ENCODE results near the gene ARHGEF10L. TPM values are rescaled to one million over a fixed set of nuclear protein-coding genes. Genes with fewer than 3 reads are reported as not detected.
"Not testable (repeated sequence)": the region's sequence is repeated elsewhere in the genome, so short reads cannot be mapped to it uniquely, and the experiment has no call there.

Gene ARHGEF10L, protein sequence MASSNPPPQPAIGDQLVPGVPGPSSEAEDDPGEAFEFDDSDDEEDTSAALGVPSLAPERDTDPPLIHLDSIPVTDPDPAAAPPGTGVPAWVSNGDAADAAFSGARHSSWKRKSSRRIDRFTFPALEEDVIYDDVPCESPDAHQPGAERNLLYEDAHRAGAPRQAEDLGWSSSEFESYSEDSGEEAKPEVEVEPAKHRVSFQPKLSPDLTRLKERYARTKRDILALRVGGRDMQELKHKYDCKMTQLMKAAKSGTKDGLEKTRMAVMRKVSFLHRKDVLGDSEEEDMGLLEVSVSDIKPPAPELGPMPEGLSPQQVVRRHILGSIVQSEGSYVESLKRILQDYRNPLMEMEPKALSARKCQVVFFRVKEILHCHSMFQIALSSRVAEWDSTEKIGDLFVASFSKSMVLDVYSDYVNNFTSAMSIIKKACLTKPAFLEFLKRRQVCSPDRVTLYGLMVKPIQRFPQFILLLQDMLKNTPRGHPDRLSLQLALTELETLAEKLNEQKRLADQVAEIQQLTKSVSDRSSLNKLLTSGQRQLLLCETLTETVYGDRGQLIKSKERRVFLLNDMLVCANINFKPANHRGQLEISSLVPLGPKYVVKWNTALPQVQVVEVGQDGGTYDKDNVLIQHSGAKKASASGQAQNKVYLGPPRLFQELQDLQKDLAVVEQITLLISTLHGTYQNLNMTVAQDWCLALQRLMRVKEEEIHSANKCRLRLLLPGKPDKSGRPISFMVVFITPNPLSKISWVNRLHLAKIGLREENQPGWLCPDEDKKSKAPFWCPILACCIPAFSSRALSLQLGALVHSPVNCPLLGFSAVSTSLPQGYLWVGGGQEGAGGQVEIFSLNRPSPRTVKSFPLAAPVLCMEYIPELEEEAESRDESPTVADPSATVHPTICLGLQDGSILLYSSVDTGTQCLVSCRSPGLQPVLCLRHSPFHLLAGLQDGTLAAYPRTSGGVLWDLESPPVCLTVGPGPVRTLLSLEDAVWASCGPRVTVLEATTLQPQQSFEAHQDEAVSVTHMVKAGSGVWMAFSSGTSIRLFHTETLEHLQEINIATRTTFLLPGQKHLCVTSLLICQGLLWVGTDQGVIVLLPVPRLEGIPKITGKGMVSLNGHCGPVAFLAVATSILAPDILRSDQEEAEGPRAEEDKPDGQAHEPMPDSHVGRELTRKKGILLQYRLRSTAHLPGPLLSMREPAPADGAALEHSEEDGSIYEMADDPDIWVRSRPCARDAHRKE (N-terminal part only)
- total RNA-seq (2014; rRNA removed; shearing (Covaris generic)) = 3.3 and 3.8 TPM in 2 replicates
- 6.3 and 11.3 TPM in 2 replicates for polyA plus RNA-seq (2014; cell fraction: nucleus; rRNA removed)

DNA sequence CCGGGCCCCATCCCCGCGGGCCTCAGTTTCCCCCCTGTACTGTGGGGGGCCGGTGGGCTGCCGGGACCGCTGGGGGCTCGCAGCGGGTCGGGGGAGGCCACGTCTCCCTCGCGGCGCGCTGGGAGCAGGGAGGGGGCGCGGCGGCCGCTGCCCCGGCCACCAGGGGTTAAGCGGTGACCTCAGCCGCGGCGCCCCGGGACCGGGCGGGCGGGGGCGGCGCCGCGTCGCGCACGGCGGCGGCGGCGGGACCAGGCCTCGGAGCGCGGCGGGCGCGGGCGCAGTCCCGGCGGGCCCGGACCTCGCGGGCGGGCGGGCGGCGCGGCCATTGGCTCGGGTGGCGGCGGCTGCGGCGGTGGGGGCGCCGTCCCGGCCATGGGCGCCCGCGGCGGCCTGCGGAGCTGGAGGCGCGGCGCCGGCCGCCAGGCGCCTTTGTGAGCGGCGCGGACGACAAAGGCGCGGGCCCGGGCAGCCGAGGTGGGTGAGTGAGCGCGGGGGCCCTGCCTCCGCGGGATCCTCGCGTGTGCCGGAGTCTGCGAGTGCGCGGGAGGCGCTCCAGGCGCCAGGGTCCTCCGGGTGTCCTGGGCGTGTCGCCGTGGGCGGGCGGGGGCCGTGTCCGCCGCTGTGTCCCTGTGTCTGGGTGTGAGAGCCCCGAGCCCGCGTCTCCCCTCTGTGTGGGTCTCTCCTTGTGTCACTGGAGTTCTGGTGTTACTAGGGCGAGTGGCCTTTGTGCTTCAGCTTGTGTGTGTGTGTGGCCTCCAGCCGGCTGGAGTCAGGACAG is at the start of gene ARHGEF10L:
TSS of gene ARHGEF10L (plus strand) at position 222 of the 778 bp plus-strand sequence. CDS start 40,898 bp downstream, outside the sequence.
- DNase-seq (ENCODE audit: extremely low read depth, low read depth) = no peak

DNA sequence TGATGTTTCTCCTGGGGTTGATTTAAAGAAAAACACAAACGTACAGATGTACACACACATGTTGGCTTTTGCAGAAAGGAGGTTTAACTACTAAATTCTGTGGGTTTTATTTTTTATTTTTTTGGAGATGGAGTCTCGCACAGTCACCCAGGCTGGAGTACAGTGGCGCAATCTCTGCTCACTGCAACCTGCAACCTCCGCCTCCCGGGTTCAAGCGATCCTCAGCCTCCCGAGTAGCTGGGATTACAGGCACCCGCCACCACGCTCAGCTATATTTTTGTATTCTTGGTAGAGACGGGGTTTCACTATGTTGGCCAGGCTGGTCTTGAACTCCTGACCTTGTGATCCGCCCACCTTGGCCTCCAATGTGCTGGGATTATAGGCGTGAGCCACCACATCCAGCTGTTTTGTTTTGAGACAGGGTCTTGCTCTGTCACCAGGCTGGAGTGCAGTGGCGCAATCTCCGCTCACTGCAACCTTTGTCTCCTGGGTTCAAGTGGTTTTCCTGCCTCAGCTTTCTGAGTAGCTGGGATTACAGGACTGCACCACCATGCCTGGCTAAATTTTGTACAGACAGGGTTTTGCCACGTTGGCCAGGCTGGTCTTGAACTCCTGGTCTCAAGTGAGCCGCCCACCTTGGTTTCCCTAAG is 49.6 kb upstream of the ARHGEF10L start:
- not testable (repeated sequence) for DNase-seq (ENCODE audit: extremely low read depth, low read depth)

DNA sequence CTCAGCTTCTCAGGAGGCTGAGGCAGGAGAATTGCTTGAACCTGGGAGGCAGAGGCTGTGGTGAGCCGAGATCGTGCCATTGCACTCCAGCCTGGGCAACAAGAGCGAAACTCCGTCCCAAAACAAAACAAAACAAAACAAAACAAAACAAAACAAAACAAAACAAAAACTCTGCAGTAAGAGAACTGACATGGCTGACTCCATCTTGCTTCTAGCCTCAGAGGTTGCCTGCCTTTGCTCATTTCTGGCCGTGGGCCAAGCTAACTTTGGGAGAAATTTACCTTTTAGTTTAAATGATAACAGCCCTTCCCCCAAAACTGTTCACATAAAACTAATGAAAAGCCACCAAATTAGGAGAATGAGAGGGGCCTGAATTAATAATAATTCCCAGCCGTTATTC is 48.8 kb upstream of the ARHGEF10L start:
- not testable (repeated sequence) for DNase-seq (ENCODE audit: extremely low read depth, low read depth)

DNA sequence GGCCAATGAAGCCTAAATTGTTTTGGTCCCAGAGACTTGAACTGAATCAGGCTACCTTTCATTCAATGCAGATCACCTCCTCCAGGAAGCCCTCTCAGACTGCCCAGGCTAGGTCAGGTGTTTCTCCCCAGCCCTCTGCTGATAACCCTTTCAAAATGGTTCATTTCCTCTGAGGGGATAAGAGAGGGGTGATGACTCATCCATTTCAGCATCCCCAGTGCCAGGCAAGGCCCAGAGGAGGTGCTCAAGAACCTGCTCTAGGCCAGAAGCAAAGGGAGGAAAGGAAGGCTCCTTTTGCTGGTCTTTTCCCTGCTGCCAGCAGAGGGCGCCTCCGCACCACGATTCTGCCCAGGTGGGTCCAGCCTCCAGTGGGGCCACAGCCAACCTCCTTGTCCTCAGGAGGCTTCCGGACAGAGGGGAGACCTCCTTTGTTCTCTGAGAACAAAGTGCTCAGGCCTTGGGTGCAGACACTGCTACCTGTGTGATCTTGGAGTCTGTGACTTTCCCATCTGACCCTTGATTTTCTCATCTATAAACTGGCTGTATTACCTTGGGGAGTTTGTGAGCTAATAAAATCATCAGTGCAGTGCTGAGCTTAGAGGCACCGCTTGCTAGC is 45.3 kb upstream of the ARHGEF10L start:
- peak; percentile 61 for DNase-seq (ENCODE audit: extremely low read depth, low read depth)

DNA sequence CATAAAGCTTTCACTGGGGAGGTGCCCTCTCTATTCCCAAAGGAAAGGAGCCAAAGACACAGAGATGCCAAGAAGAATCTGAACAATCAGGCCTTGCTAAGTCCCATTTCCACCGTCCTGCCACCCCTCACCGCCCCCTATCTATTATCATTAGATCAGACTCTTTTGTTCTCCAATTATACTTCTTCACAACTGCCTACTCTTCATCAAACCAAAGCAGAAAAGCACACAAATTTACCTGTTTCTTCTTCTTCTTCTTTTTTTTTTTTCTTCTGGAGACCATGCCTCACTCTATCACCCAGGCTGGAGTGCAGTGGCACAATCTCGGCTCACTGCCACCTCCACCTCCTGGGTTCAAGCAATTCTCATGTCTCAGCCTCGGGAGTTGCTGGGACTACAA is 43.1 kb upstream of the ARHGEF10L start:
- DNase-seq (ENCODE audit: extremely low read depth, low read depth) = no peak

DNA sequence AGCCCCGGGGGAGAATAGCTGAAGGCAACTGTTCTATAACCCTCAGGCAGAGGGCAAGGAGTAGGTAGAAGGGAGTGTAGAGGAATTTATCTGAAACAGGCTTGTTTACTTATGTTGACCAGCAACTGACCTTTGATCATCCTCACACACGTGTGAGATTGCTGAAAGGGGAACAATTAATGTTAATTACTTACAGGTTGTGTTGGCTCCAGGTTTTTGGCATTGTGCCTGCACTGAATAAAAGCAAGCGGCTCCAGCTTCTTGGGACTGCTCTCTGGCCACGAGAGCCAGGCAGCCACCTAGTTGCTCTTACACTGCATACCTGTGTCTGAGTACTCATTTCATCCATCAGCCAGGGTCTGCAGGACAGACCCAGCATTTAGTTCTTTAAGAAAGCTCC is 41.3 kb upstream of the ARHGEF10L start:
- no peak for DNase-seq (ENCODE audit: extremely low read depth, low read depth)

DNA sequence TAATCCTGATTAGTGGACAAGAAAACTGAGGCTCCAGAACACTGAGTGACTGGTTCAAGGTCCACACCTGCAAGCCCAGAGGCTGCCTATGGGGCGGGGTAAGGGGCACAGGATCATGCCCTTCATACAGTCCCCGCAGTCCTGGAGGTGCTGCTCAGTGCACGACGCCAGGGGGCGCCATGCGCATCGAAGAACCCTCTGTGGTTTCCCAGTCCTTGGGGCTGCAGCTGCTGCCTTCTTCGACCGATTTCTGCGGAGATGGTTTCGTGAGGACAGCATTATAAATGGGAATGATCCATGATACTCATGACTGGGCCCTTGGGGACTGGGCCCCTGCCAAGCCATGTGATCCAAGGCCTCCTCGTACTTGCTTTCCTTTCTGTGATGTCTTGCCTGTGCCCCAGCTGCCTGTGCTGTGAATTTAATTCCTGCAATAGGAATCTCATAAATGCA is 37.1 kb upstream of the ARHGEF10L start:
- peak; percentile 47 for DNase-seq (ENCODE audit: extremely low read depth, low read depth)

DNA sequence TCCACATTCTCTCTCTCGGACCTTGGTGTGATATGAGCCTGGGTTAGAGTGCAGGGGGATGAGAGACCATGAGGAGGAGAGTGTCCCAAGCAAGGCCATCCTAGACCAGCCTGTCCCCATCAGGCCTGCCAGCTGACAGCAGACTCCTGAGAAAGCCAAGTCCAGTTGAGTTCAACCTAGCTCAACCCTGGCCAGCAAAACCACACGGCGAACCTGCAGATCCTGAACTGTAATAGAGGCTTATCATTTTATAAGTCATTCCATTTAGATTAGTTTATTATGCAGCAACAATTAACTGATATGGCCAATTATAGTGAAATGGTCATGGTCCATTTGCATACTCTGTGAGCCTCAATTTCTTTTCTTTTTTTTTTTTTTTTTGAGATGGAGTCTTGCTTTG is 36.4 kb upstream of the ARHGEF10L start:
- DNase-seq (ENCODE audit: extremely low read depth, low read depth) = no peak

DNA sequence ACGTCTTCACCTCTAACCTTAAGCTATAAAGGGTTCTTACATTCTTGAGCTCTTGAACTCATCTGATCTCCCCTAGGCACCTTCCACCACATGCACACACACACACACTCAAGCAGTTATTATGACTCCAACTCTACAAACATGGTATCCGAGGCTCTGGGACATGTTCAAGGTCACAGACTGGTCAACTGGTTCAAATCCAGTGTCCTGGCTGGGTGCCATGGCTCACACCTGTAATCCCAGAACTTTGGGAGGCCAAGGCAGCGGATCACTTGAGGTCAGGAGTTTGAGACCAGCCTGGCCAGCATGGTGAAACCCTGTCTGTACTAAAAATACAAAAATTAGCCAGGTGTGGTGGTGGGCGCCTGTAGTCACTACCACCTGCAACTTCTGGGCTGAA is 32.3 kb upstream of the ARHGEF10L start:
- DNase-seq (ENCODE audit: extremely low read depth, low read depth) = not testable (repeated sequence)

DNA sequence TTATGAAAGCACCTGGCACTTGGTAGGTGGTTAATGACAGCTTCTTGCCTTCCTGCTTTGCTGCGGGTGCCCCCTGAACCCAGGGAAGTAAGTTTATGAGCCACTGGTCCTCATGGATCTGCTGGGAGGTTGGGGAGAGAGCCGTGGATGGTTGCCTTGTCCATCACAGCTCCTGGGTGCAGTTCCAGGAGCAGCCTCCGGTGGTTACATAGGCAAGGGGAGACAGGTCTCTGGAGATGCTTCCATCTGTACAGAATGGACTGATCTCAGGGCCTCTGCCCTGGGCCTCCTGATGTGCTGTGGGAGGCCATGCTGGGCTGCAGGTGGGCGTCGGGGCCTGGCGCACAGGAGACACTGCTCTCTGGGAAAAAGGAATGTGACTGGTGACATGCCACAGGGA is 31.6 kb upstream of the ARHGEF10L start:
- no peak for DNase-seq (ENCODE audit: extremely low read depth, low read depth)

DNA sequence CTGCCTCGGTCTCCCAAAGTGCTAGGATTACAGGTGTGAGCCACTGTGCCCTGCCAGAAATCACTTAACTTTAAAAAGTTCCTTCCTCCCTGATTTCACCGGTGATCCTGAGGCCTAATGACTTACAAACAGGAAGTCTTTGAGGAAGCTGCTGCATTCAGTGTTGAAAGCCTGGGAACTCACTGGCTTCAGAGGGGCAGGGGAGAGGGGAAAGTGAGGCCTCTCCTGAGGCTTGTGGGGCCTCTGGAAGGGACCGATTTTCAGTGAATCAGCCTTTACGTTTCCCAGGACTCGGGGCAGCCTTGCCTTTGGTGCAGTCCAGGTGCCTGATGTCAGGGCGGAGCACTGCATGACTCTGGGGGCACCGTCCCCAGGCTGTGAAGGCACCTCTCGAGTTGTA is 30.1 kb upstream of the ARHGEF10L start:
- DNase-seq (ENCODE audit: extremely low read depth, low read depth) = no peak

DNA sequence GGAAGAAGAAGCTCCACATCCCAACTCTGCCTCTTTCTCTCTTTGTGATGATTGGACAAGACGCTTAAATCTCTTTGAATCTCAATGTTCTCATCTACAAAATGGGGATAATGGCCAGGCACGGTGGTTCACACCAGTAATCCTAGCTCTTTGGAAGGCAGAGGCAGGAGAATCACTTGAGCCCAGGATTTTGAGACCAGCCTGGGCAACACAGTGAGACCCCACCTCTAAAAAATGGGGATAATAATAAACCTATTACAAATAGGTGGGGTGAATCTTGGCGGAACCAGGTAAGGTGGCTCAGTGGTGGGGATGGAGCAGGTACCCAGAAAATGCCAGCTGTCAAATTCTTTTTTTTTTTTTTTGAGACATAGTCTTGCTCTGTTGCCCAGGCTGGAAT is 29.4 kb upstream of the ARHGEF10L start:
- no peak for DNase-seq (ENCODE audit: extremely low read depth, low read depth)

DNA sequence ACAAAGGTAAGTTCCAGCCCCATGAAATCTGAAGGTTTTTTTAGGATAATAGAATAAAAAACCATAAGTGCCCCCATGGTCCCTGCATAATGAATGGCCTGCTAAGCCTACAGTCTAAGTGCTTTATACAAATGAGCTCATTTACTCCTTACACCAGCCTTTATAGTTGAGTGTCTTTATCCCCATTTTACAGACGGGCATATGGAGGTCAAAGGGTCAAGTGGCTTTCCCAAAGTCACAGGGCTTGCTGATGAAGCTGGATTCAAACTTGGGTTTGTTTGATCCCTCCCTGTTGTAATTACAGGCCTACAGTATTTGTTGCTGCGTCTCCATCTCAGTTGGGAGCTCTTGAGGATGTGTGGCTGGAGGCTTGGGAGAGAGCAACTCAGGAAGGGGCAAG is 28.3 kb upstream of the ARHGEF10L start:
- DNase-seq (ENCODE audit: extremely low read depth, low read depth) = no peak

DNA sequence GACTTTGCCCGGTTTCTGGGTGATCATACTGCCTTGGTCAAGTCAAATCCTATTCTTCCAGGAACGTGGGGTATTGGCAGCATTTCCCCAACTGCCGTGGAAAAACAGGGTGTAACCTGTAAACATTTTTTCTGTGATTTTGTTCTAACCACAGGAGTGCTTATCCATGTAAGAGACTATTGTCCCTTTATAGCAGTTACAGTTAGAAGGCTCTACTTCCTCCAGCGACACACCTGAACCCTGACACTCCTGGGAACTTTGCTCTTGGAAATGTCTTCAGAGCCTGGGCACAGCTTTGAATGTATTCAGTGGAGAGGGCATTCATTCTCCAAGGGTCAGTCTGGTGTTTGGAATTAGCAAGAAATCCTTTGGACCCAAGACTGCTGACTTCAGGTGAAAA is 26.4 kb upstream of the ARHGEF10L start:
- no peak for DNase-seq (ENCODE audit: extremely low read depth, low read depth)

DNA sequence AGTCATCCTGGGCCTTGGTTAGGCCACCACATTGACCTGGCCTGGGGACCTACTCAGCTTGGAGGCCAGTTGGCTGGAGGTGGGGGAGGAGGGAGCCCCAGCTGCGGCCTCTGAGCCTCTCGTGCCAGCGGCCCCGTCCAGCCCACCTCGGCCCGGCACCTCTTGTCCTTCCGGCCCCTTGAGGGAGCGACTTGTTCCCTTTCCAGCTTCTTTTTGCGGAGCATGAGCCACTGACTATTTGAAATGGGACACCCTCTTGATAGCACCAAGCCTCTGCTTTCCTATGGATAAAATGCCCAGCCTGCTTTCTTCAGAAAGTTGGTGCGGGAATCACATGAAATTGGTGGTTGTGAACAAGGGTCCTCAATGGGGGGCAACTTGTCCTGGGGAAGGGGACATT is 24.7 kb upstream of the ARHGEF10L start:
- DNase-seq (ENCODE audit: extremely low read depth, low read depth) = no peak

DNA sequence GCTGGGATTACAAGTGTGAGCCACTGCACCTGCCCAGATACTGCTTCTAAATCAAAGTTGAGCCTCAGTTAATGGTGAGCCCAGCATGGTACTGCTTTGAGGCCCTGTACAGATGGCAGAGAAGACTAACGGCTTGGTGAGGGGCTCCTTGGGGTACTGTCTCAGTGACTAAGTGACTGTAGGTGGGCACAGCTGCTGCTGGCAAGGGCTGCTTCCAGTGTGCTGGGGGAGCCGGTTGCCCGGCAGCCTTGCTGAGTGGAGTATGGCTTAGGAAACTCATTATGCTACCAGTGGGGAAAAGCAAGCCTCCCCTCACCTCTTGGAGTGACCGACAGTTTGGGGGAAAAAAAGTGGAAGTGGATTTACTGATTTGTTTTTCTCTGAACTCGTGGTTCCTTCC is 23.6 kb upstream of the ARHGEF10L start:
- no peak for DNase-seq (ENCODE audit: extremely low read depth, low read depth)

DNA sequence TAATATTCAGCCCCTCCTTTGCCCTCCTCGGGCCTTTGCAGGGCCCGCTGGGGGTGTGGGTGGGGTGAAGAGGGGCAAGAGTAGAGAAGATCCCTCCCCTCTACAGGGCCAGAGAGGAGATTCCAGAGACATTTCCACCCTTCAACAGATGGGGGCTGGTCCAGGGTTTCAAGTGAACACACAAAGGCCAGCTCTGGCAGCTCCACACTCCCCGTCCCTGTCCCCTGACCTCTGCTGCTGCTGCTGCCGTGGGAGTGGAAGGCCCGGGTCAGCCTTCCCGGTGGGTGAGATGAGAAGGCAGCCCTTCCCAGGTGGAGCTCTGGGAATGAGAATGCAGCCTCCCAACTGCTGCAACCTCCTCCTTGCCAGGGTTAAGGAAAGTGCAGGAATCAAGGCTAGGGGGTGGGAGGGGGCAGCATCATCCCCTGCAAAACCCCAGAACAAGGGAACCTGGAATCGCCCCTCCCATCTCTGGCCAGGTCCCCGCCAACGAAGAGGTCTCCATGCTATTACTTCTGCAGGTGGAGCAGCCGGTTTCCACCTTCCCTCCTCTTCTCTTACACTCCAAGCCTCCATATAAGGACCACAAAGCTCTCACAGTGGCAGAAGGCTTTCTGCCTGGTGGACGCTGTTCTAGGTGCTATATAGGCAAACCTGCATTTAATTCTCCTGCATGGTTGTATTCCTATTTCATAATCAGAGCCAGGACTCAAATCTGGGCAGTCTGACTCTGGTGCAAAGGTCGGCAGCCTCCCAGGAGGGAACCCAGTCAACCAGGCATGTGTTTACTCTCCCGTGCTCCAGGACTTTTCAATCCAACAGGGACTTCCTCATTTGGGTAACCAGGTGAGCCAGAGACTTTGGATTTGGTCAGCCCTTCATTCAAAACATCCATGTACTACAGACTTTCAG is 22.9 kb upstream of the ARHGEF10L start:
- DNase-seq (ENCODE audit: extremely low read depth, low read depth) = no peak

DNA sequence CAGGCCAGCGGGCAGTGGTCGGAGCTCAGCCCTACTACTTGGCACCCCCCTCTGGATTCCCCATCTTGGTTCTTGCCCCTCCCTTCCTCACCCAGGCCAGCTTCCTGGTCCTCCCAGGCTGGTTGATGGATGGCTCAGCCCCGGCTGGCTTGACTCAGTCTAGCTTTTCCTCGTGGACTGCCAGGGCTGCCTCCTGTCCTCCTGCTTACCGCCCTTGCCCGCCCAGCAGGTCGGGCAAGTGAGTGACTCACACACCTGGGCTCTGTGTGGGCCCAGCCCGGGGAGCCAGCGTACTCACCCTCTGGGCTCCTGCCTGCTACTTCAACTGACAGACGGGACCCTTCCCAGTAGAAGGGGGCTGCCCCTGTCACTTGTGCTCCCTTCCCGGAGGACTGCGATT is 19.5 kb upstream of the ARHGEF10L start:
- DNase-seq (ENCODE audit: extremely low read depth, low read depth) = no peak

Data from NCI-H460 (cell line).